C4-2B (cell line): Measurements from ENCODE around the gene ADSS1.

Experiments
- H3K27ac ChIP-seq: fragments of 450-650 bp; 2 replicates; pipeline ENCODE4 v1.5.1; 2017
- CTCF ChIP-seq: fragments of 450-650 bp; conservative IDR thresholded peaks from 2 replicates; pipeline ENCODE4 v1.5.1; 2017; ENCODE audit warnings: mild to moderate bottlenecking
- ZFX ChIP-seq: fragments of 450-650 bp; IDR thresholded peaks from 2 replicates; pipeline ENCODE4 v1.6.1; 2017

Gene ADSS1

GRCh38 chr14:104739546-104740516 lies 15.8 kb downstream of the ADSS1 start:
- TF ChIP-seq ZFX: no peak
- TF ChIP-seq CTCF: no peak
- H3K27ac ChIP-seq: no peak overlapping the region

- TF ChIP-seq CTCF (no peak), ZFX (no peak)
- no peak overlapping the region for H3K27ac ChIP-seq
These were observed 17.2 kb downstream of the ADSS1 start for GRCh38 chr14:104741108-104741802.

- no peak for TF ChIP-seq ZFX
- no peak overlapping the region for H3K27ac ChIP-seq
These were observed 17.8 kb downstream of the ADSS1 start for GRCh38 chr14:104741803-104742251.

- no peak overlapping the region for H3K27ac ChIP-seq
- TF ChIP-seq ZFX: no peak
- TF ChIP-seq CTCF: no peak
These were observed 18.8 kb downstream of the ADSS1 start for GRCh38 chr14:104742586-104743455.

GRCh38 chr14:104743461-104744380 lies 19.7 kb downstream of the ADSS1 start:
- H3K27ac ChIP-seq: no peak overlapping the region
- TF ChIP-seq ZFX: no peak
- no peak for TF ChIP-seq CTCF

- TF ChIP-seq ZFX (no peak), CTCF (no peak)
- H3K27ac ChIP-seq: no peak overlapping the region
These were observed 20.5 kb downstream of the ADSS1 start for GRCh38 chr14:104744484-104744883.
